ENCODE measurements around the gene CDC14A.
"Not testable (repeated sequence)": the region's sequence is repeated elsewhere in the genome, so short reads cannot be mapped to it uniquely, and the experiment has no call there.

The CDC14A gene

GRCh38 chr1:100366209-100366525, 13.9 kb downstream of the CDC14A start:
- no peak for TF ChIP-seq CTCF (IDR thresholded peaks at IDR 0.05; ENCODE audit: low read depth, low read length)
- no peaks in the 10 kb centered on the region for H3K36me3 ChIP-seq
- no peak for DNase-seq
- H3K27ac ChIP-seq = no peak overlapping the region
- H3K9me3 ChIP-seq (ENCODE audit: severe bottlenecking) = no peaks in the 10 kb centered on the region
- H3K4me3 ChIP-seq (ENCODE audit: low read depth, low read length) = no peak overlapping the region
- H3K27me3 ChIP-seq (ENCODE audit: insufficient read depth, low read depth, severe bottlenecking) = no peaks in the 10 kb centered on the region

- not testable (repeated sequence) for H3K36me3 ChIP-seq; H3K27ac ChIP-seq; H3K27me3 ChIP-seq (ENCODE audit: insufficient read depth, low read depth, severe bottlenecking); H3K9me3 ChIP-seq (ENCODE audit: severe bottlenecking); DNase-seq; H3K4me3 ChIP-seq (ENCODE audit: low read depth, low read length)
Measured at GRCh38 chr1:100369339-100369738, 17.0 kb downstream of the CDC14A start.

GRCh38 chr1:100373953-100374352, 21.6 kb downstream of the CDC14A start:
- H3K27me3 ChIP-seq (ENCODE audit: insufficient read depth, low read depth, severe bottlenecking); H3K9me3 ChIP-seq (ENCODE audit: severe bottlenecking); H3K27ac ChIP-seq; H3K4me3 ChIP-seq (ENCODE audit: low read depth, low read length); DNase-seq; H3K36me3 ChIP-seq: not testable (repeated sequence)

- not testable (repeated sequence) for H3K27ac ChIP-seq; H3K36me3 ChIP-seq; H3K4me3 ChIP-seq (ENCODE audit: low read depth, low read length); H3K9me3 ChIP-seq (ENCODE audit: severe bottlenecking); H3K27me3 ChIP-seq (ENCODE audit: insufficient read depth, low read depth, severe bottlenecking); DNase-seq
Measured at GRCh38 chr1:100376890-100377289, 24.6 kb downstream of the CDC14A start.

- Histone ChIP-seq H3K36me3 (no peaks in the 10 kb centered on the region), H3K4me3 (ENCODE audit: low read depth, low read length) (no peak overlapping the region), H3K27ac (no peak overlapping the region), H3K9me3 (ENCODE audit: severe bottlenecking) (no peaks in the 10 kb centered on the region), H3K27me3 (ENCODE audit: insufficient read depth, low read depth, severe bottlenecking) (no peaks in the 10 kb centered on the region)
- no peak for TF ChIP-seq CTCF (IDR thresholded peaks at IDR 0.05; ENCODE audit: low read depth, low read length)
- no peak for DNase-seq
Measured at GRCh38 chr1:100377590-100378361, 25.5 kb downstream of the CDC14A start.

GRCh38 chr1:100378956-100379355, 26.6 kb downstream of the CDC14A start:
- Histone ChIP-seq H3K27ac (no peak overlapping the region), H3K27me3 (ENCODE audit: insufficient read depth, low read depth, severe bottlenecking) (no peaks in the 10 kb centered on the region), H3K4me3 (ENCODE audit: low read depth, low read length) (no peak overlapping the region), H3K9me3 (ENCODE audit: severe bottlenecking) (no peaks in the 10 kb centered on the region), H3K36me3 (no peaks in the 10 kb centered on the region)
- no peak for TF ChIP-seq CTCF (IDR thresholded peaks at IDR 0.05; ENCODE audit: low read depth, low read length)
- DNase-seq = no peak

- Histone ChIP-seq H3K9me3 (ENCODE audit: severe bottlenecking) (no peaks in the 10 kb centered on the region), H3K27ac (no peak overlapping the region), H3K36me3 (no peaks in the 10 kb centered on the region), H3K4me3 (ENCODE audit: low read depth, low read length) (no peak overlapping the region), H3K27me3 (ENCODE audit: insufficient read depth, low read depth, severe bottlenecking) (no peaks in the 10 kb centered on the region)
- DNase-seq = no peak
- TF ChIP-seq CTCF (IDR thresholded peaks at IDR 0.05; ENCODE audit: low read depth, low read length) = no peak
Measured at GRCh38 chr1:100380635-100381034, 28.3 kb downstream of the CDC14A start.

Data from WERI-Rb-1 (cell line).